Activated naive CD4-positive, alpha-beta T cell (primary cell): ENCODE data around the gene MUC16.
"Not testable (repeated sequence)": the region's sequence is repeated elsewhere in the genome, so short reads cannot be mapped to it uniquely, and the experiment has no call there.

Experiments
- DNase-seq, 4 experiments: peaks; one replicate each; lab custom pipeline; 2025; lab: John Stamatoyannopoulos, UW

The MUC16 gene

DNA sequence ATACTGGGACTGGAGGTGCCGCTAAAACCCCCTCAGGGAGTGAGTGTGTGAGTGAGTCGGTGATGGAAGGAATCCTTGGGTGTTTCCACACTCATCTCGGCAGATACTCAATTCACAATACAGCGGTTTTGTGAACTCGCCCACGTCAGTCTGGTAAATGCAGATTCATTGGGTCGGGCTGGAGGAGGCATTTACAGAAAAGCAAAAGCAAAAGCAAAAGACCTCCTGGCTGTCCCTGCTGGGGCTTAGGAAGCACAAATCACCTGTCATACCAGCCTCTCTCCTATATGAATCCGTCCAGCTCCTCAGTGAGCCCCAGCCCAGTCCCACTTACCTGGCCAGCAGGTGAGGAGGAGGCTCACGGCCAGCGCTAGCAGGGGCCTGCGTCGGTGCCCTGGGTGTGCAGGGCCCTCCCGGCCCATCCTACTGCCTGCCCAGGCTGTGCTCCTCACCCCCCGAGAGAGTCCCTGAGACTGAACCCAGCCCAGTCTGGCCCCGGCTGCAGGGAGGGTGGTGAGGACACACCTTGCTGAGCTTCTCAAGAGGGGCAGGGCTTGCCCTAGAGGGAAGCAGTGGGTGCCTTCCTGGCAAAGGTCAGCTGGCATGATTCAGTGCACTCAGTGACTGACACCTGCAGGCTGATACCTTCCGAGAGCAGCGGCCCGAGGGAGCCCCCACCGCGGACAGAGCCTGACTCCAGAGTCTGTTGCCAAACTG, at the start of gene MUC16:
Gene MUC16, minus strand, starts transcription at position 475 of the 717 bp plus-strand sequence.
- DNase-seq, result no peak

DNA sequence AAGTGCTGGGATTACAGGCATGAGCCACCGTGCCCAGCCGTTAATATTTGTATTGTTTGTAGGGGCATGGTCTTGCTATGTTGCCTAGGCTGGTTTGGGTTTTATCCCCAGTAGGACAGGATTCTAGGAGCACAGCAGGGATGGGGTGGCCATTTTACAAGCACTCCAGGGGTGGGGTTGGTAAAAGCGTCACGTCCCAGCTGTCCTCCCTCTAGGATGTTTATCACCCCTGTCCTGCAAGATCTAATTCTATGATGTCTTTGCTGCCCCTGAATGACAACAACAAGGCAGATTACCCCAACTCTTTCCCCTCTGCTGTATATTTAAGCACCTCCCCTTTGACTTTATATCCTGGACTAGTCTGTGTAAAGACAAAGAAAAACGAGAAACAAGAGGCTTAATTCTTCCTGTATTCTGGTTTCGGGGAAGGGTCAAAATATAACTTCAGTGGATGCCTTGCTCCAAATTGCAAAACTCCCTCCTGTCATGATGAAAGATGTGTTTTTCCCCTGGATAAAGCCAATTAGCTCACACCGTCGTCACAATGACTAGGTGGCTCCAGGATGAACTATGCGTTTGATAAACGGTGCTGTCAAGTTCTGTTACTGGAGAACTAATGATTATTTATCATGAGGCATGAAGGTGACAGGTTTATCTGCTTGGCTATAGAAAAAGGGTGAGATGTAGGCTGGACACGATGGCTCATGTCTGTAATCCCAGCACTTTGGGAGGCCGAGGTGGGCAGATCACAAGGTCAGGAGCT, 48.9 kb upstream of the MUC16 start:
- DNase-seq, result no peak

DNA sequence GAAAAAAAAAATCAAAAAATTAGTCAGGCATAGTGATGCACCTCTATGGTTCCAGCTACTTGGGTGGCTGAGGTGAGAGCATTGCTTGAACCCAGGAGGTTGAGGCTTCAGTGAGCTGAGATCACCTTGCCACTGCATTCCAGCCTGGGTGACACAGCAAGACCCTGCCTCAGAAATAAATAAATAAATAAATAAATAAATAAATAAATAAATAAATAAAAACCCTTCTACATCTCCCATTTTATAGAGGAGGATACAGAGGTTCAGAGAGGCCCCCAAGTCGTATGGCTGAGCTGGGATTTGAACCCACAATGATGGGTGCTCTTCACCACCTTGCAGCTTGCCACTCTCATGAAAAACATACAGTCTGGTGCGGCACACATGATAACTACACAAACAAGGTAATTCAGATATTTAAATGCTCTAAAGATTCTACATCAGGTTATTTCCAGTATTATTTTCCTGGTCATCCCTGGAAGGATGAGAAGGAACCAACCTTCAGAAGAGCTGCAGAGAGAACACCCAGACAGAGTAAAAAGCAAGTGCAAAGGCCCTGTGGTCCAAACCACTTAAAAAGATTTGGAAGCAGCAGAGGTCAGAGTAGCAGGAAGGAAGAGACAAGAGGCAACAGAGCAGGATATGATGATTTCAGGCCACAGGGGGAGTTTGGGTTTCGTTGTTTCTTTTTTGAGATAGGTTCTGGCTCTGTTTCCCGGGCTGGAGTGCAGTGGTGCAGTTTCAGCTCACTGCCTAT, 47.5 kb upstream of the MUC16 start:
- no peak for DNase-seq

DNA sequence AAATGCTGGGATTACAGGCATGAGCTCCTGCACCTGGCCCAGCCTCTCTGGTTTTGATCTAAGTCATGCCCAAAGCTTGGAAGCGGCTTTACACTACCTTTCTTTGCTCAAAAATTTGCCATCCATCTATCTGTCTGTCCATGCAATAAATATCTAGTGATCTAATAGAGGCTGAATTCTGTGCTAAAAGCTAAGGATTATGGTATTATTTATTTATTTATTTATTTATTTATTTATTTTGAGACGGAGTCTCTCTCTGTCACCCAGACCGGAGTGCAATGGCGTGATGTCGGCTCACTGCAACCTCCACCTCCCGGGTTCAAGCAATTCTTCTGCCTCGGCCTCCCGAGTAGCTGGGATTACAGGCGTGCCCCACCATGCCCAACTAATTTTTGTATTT, 45.9 kb upstream of the MUC16 start:
- DNase-seq, result not testable (repeated sequence)

DNA sequence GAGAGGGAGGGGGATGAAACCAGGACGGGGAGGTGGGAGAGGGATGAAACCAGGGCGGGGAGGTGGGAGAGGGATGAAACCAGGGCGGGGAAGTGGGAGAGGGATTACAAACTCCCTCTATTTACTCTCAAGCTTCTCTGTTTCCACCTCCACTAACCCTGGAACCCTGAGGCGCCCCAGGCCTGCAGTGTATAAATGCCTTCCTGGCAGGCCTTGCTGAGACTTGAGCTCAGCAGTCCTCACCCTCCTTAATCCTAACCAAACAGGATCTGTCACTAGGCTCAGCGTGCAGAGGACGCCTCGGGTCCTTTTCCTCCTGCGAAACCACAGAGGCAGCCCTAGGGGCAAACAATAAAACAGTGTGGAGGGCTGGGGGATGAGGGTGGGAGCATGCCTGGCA, 44.6 kb upstream of the MUC16 start:
- no peak for DNase-seq

GRCh38 chr19:9054207-9054606, 44.0 kb upstream of the MUC16 start:
- no peak for DNase-seq

DNA sequence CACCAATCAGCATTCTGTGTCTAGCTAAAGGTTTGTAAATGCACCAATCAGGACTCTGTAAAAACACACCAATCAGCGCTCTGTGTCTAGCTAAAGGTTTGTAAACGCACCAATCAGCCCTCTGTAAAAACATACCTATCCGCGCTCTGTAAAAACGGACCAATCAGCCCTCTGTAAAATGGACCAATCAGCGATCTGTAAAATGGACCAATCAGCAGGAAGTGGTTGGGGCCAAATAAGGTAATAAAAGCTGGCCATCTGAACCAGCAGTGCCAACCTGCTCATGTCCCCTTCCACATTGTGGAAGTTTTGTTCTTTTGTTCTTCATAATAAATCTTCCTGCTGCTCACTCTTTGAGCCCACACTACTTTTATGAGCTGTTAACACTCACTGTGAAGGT, 43.5 kb upstream of the MUC16 start:
- not testable (repeated sequence) for DNase-seq

DNA sequence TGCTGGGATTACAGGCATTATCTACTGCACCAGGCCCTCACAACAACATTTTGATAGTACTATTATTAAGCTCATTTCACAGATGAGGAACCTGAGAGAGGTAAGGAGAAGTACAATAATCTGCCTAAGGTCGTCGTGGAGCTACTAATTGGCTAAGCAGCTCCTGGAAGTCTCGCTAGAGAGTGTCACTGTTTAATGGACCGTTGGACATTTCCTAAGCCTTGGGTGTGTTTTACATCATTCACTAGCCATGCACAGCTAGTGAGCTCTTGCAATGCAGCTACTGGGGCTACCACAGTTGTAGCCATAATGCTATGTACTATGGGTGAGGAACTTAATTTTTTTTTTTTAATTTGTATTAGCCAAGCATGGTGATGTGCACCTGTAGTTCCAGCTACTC, 42.7 kb upstream of the MUC16 start:
- no peak for DNase-seq

DNA sequence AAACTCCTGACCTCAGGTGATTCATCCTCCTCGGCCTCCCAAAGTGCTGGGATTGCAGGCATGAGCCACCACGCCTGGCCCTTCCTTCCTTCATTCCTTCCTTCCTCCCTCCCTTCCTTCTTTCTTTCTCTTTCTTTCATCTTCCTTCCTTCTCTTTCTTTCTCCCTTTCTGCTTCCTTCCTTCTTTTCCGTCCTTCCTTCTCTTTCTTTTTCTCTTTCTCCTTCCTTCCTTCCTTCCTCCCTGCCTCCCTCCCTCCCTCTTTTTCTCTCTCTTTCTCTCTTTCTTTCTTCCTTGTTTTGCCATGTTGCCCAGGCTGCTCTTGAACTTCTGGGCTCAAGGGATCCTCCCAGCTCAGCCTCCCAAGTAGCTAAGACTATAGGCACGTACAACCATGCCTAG, 36.5 kb upstream of the MUC16 start:
- DNase-seq, result no peak

- DNase-seq, result no peak
Measured at GRCh38 chr19:9044449-9044848, 34.2 kb upstream of the MUC16 start.

DNA sequence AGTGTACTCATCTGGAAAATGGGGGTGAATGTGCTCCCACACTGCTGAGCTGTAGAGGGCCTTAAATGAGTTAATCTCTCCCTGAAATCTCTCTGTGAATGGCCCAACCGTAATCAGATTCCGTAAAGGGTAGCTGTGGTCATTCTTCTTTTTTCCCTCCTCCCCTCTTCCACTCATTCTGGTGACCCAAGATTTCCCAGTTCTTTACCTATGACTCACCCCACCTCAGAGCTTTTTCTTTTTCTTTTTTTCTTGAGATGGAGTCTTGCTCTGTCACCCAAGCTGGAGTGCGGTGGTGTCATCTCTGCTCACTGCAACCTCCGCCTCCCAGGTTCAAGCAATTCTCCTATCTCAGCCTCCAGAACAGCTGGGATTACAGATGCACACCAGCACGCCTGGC, 33.3 kb upstream of the MUC16 start:
- DNase-seq, result no peak

- DNase-seq, result no peak
Measured at GRCh38 chr19:9041023-9041422, 30.8 kb upstream of the MUC16 start.

- DNase-seq, result no peak
Measured at GRCh38 chr19:9040131-9040530, 29.9 kb upstream of the MUC16 start.

- DNase-seq, result no peak
Measured at GRCh38 chr19:9039728-9040127, 29.5 kb upstream of the MUC16 start.

DNA sequence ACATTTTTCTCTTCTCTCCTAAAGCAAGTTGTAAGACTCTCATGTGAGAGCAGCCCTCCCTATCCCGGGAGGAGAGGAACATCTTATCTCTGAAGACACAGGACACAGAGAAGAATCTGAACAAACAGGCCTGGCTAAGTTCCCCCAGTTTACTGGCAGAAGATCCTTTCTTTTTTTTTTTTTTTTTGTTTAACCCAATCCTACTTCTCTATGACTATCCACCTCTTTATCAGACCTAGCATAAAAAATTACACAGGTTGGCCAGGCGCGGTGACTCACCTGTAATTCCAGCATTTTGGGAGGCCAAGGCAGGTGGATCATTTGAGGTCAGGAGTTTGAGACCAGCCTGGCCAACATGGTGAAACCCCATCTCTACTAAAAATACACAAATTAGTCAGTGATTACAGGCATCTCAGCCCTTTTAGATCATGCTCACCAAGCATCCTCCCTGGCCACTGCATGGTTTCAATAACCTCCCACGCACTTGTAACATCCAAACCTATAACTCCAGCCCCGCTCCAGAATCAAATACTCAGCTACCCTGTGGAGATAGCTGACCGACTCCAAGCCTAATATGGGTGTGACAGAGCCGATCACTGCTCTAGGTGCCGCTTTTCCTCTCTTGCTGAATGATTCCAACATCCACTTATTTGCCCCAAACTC, 27.3 kb upstream of the MUC16 start:
- no peak for DNase-seq

- DNase-seq, result no peak
Measured at GRCh38 chr19:9032136-9032631, 22.0 kb upstream of the MUC16 start.

DNA sequence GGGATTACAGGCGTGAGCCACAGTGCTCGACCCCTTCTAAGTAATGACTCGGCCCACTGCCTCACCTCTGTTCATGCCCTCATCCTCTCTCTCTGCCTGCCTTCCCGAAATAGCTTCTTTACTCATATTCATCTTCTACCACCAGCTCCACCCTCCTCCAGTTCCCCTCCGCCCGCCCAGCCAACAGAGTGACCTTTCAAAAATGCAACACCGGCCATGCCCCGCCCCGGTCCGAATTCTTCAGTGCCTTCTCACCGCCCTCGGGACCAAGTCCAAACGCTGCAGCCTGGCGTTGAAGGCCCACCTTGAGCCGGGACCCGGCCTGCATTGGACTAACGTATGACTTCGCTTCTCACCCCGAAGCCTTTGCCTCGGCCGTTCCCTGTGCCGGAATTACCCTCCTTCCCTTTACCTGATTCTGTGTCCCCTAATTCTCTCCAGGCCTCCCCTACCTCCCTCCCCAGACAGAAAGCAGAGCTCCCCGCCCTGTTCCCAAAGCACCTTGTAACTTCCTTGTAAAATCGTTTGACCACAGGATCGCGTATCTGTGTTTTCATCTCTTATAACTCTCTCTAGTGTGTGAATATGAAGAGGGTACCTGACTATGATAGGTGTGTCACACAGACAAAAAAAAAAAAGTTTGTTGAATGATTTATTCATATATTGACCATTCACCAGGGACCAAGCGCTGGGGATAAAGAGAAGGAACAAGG, 8.1 kb upstream of the MUC16 start:
- no peak for DNase-seq

GRCh38 chr19:9014803-9015202, 4.6 kb upstream of the MUC16 start:
- no peak for DNase-seq

DNA sequence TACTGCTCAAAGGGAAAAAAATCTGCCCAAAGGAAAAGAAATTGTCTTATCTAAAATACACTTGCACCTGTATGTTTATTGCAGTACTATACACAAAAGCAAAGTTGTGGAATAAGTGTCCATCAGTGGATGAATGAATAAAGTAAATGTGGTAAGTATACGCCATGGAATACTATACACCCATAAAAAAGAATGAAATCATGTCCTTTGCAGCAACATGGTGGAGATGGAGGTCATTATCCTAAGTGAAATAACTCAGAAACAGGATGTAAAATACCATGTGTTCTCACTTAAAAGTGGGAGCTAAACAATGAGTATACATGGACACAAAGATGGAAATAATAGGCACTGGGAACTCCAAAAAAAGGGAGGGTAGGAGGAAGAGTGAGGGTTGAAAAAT, 3.8 kb upstream of the MUC16 start:
- DNase-seq, result no peak

- no peak for DNase-seq
Measured at GRCh38 chr19:9011875-9012274, 1.7 kb upstream of the MUC16 start.

- DNase-seq, result no peak
Measured at GRCh38 chr19:9010693-9011092, 484 bp upstream of the MUC16 start.

DNA sequence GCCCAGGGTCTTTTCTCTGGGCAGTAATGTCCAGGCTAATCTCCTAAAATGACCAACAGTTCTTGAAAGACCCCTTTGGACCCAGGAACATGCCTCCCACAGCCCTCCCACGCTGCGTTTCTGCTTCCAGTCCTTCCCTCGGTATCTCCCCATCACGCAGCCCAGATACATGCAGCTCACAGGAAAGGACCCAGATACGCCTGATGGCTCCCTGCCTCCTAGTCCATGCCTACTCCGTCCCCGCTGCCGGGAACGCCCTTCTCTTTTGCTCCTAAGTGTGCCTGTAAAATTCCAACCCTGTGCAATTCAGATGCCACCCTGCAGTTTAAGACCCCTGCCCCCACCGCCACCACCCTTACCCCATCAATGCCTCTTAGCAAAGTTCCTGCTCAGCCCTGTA, 778 bp downstream of the MUC16 start:
- DNase-seq, result no peak
